ENCODE results near the gene LCN9. TPM values are rescaled to one million over a fixed set of nuclear protein-coding genes. Genes with fewer than 3 reads are reported as not detected.

The LCN9 gene
- total RNA-seq, 1 experiment from 2014 or later: 0.52 TPM

DNA sequence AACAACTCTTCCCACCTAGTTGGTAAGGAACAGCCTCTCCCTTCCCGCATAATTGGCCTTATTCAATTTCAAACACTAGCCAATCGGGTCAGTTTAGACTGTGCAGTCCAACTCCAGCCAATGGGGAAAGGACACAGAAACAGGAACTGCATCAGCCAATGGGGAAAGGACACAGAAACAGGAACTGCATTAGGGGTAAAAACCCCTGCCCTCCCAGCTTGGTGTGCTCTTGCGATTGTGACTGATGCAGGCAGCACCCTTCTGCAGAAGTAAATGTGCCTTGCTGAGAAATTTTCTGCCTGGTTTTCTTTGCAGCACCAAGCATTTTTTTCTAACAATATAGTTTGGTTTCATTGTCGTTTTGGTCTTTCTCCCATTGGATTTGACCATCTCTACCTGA lies 15.2 kb upstream of the LCN9 start:
- peaks cover 53 to 81% (median 67%) of the 10 kb centered on the region in 3 experiments for H3K36me3 Mint-ChIP-seq (ENCODE audit: insufficient read depth in 1 of 3, low read depth in 3 of 3)
- Histone ChIP-seq H3K27me3 (ENCODE audit: insufficient read depth, low read length) (no peaks in the 10 kb centered on the region), H4K5ac (ENCODE audit: insufficient read length, low read depth, low read length) (no peak overlapping the region), H3K79me1 (ENCODE audit: insufficient read depth, low read depth, low read length, poor library complexity, severe bottlenecking) (no peaks in the 10 kb centered on the region), H3K79me2 (ENCODE audit: insufficient read depth, low read length) (0 out of 2 replicates have a peak, but pooled peaks cover 1% of the 10 kb centered on the region), H4K8ac (replicated peaks; ENCODE audit: insufficient read length, low read depth, low read length) (no peak overlapping the region), H3K23me2 (ENCODE audit: insufficient read length, low read depth, low read length, poor library complexity, severe bottlenecking) (no peaks in the 10 kb centered on the region), H3T11ph (ENCODE audit: low read length) (no peak overlapping the region), H3K4ac (ENCODE audit: low read depth, low read length) (no peak overlapping the region), H2AFZ (ENCODE audit: low read length) (no peak overlapping the region), H2BK5ac (ENCODE audit: insufficient read length, low read length) (no peak overlapping the region), H2BK120ac (ENCODE audit: low read depth, low read length, poor library complexity, severe bottlenecking) (no peak overlapping the region), H3K9me3 (ENCODE audit: control insufficient read depth, low read depth, low read length) (peaks cover 30% of the 10 kb centered on the region), H3K23ac (ENCODE audit: insufficient read length, low read depth, low read length) (no peak overlapping the region), H3K27ac (ENCODE audit: insufficient read length, low read depth, low read length) (no peak overlapping the region), H3K9ac (ENCODE audit: extremely low read depth, insufficient read length, low read length) (no peak overlapping the region), H4K20me1 (ENCODE audit: control insufficient read depth, insufficient read depth, insufficient read length) (no peaks in the 10 kb centered on the region), H3K18ac (ENCODE audit: insufficient read length, low read depth, low read length) (no peak overlapping the region), H3K56ac (ENCODE audit: insufficient read length, low read depth, low read length) (no peak overlapping the region), H3K4me2 (ENCODE audit: insufficient read depth, insufficient read length, low read length) (no peak overlapping the region), H2BK12ac (ENCODE audit: insufficient read length, low read depth, low read length) (no peak overlapping the region), H3K4me1 (ENCODE audit: insufficient read depth, low read length) (peaks cover 4% of the 10 kb centered on the region; the same call in 1 of the 2 replicates), H3K14ac (ENCODE audit: insufficient read depth, low read length) (no peak overlapping the region), H2AK5ac (ENCODE audit: insufficient read length, low read length) (no peak overlapping the region), H2BK20ac (ENCODE audit: low read depth, low read length, poor library complexity, severe bottlenecking) (no peak overlapping the region), H2BK15ac (ENCODE audit: low read depth, low read length) (no peak overlapping the region), H4K91ac (ENCODE audit: insufficient read length, low read depth, low read length) (no peak overlapping the region)
- peaks cover 16 to 30% of the 10 kb centered on the region in 2 experiments for H3K4me1 Mint-ChIP-seq
- peak; percentile 54 for DNase-seq
- H3K4me3 Mint-ChIP-seq: no peak overlapping the region; a peak in 2 of 5 replicates
- TF ChIP-seq, protein P1, sequence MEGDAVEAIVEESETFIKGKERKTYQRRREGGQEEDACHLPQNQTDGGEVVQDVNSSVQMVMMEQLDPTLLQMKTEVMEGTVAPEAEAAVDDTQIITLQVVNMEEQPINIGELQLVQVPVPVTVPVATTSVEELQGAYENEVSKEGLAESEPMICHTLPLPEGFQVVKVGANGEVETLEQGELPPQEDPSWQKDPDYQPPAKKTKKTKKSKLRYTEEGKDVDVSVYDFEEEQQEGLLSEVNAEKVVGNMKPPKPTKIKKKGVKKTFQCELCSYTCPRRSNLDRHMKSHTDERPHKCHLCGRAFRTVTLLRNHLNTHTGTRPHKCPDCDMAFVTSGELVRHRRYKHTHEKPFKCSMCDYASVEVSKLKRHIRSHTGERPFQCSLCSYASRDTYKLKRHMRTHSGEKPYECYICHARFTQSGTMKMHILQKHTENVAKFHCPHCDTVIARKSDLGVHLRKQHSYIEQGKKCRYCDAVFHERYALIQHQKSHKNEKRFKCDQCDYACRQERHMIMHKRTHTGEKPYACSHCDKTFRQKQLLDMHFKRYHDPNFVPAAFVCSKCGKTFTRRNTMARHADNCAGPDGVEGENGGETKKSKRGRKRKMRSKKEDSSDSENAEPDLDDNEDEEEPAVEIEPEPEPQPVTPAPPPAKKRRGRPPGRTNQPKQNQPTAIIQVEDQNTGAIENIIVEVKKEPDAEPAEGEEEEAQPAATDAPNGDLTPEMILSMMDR (conservative IDR thresholded peaks at IDR 0.05): no peak
- peaks cover 89 to 92% of the 10 kb centered on the region in 2 experiments for H3K9me3 Mint-ChIP-seq
- peaks cover 6% of the 10 kb centered on the region for H3K27me3 Mint-ChIP-seq (ENCODE audit: low read depth)
- WGBS (ENCODE audit: extremely low coverage, insufficient read length, low lambda C conversion rate): no CpG with 5 or more reads among the region's 4 CpGs
- H3K27ac Mint-ChIP-seq: peak overlapping the region in 1 of 3 experiments; percentile 21; a peak in 1 of 7 replicates
